Calu3 (cell line): Measurements from ENCODE around the gene GLIPR2. TPM values are rescaled to one million over a fixed set of nuclear protein-coding genes. Genes with fewer than 3 reads are reported as not detected.
A peak's percentile ranks its signal among the peaks of the same experiment; 100 is the strongest.

Source experiments
- BruUV-seq: library from RNA; stranded (reverse); fragments of 400-500 nt; replicated peaks from 2 replicates; lab custom pipeline; 2021; lab: Mats Ljungman, UMichigan
- CTCF ChIA-PET: fragments of 300-600 bp; sonication (Branson Sonifier 250); formaldehyde crosslinking; loops from one replicate; lab custom pipeline; 2022; ENCODE audit warnings: antibody characterized with exemption; lab: Charles Lee
- DNase-seq: peaks from one replicate; pipeline ENCODE4 v3.0.0; 2022
- H3K27ac Mint-ChIP-seq: one replicate; pipeline ENCODE4 v1.8.0; 2022; ENCODE audit warnings: mixed read lengths; ENCODE audit not compliant: unreplicated experiment
- H3K27me3 Mint-ChIP-seq: one replicate; pipeline ENCODE4 v1.8.0; 2022; ENCODE audit warnings: mixed read lengths; ENCODE audit not compliant: unreplicated experiment
- H3K36me3 Mint-ChIP-seq: one replicate; pipeline ENCODE4 v1.8.0; 2022; ENCODE audit warnings: mild to moderate bottlenecking, moderate library complexity, mixed read lengths; ENCODE audit not compliant: insufficient read depth, unreplicated experiment
- H3K4me1 Mint-ChIP-seq: one replicate; pipeline ENCODE4 v1.8.0; 2022; ENCODE audit warnings: mild to moderate bottlenecking, low read depth, mixed read lengths; ENCODE audit not compliant: unreplicated experiment
- H3K4me3 Mint-ChIP-seq: one replicate; pipeline ENCODE4 v1.8.0; 2022; ENCODE audit warnings: mild to moderate bottlenecking, low read depth, moderate library complexity, mixed read lengths; ENCODE audit not compliant: unreplicated experiment
- H3K9me3 Mint-ChIP-seq: one replicate; pipeline ENCODE4 v1.8.0; 2022; ENCODE audit warnings: low read depth, mixed read lengths; ENCODE audit not compliant: unreplicated experiment
- CTCF ChIP-seq: fragments of 200-600 bp; IDR thresholded peaks from one replicate; pipeline ENCODE4 v1.8.0; 2022; ENCODE audit warnings: antibody characterized with exemption; ENCODE audit not compliant: unreplicated experiment
- intact Hi-C: fragments of 100-400 bp; cut with micrococcal nuclease; formaldehyde crosslinking; loops from one replicate; pipeline ENCODE4 v1.10.0; 2022; ENCODE audit not compliant: unreplicated experiment
- total RNA-seq: library from RNA; stranded (reverse); gene quantifications from 2 replicates; pipeline ENCODE4 v1.2.3, GENCODE V29; 2022

GLIPR2 gene
- total RNA-seq, 1 experiment from 2014 or later, result 0.19 TPM

DNA sequence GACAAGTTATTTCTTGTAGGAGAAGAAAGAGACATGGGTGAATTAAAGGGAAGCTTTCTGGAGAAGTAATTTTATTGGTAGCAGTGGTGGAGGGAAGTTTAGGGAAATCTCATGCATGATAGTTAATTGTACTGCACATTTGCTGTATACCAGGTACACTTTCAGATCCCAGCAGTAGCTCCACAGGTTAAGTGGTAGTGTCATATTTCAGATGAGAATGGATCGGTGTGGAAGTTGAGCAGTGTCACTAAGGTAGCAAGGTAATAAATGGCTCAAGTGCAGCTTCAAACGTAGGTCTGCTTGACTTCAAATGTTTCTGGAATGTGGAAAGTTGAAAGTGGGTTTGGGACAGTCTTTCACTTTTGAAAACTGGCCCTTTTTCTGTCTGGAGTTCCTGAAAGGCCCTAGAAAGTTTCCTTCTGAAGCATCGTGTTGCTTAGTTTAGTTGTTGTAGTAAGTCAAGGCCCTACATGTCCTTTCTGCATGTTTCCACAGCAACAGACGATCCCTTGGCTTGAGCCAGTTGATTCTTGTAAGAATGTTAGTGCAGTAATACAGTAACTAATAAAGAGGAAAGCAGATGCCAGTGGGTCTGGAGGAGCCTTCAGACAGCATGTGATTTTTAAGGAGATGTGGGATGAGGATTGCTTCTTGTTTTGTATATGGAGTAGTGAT, 57.9 kb downstream of the GLIPR2 start:
- no peak overlapping the region for H3K27ac Mint-ChIP-seq
- no peaks in the 10 kb centered on the region for H3K27me3 Mint-ChIP-seq
- no peaks in the 10 kb centered on the region for H3K9me3 Mint-ChIP-seq
- CTCF ChIA-PET, result no interaction called here
- BruUV-seq, result no TSS peak
- no peak for TF ChIP-seq CTCF
- H3K4me3 Mint-ChIP-seq, result peak overlapping the region; percentile 83
- intact Hi-C loops, result no loop called here
- peaks cover 30% of the 10 kb centered on the region for H3K36me3 Mint-ChIP-seq
- no peak for DNase-seq
- H3K4me1 Mint-ChIP-seq, result peaks cover 20% of the 10 kb centered on the region

DNA sequence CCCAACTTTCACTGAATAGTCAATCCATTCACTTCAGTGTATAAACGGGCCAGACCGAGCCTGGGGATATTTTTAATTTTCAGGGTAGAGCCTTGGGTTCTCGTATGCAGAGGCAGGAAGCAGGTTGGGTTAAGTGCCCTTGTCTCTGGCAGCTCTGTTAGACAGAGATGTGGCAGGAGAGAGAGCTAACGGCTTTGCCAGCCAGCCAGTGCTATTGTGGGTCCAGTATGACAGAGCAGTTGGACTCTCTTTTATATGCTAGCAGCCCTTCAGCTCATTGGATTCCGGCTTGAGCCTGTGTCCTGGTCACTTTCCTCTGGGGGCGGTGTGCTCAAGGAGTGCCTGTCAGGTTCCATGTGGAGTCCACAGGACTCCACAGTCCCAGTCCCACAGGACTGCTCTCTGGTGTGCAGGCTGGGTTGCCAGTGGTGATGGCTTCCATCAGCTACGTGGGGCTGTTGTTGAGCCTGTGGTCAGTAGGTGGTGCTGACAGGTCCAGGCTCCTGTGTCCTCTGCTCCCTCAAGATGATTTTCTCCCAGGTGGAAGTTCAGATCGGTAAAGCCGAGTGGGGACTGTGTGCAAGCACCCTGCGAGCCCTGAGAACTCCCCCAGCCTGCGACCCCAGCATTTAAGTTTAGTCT, 68.5 kb downstream of the GLIPR2 start:
- no TSS peak for BruUV-seq
- Mint-ChIP-seq H3K36me3 (peaks cover 4% of the 10 kb centered on the region), H3K4me3 (no peak overlapping the region), H3K9me3 (no peaks in the 10 kb centered on the region), H3K27me3 (no peaks in the 10 kb centered on the region), H3K4me1 (no peaks in the 10 kb centered on the region), H3K27ac (no peak overlapping the region)
- CTCF ChIA-PET, result no interaction called here
- no peak for TF ChIP-seq CTCF
- intact Hi-C loops, result no loop called here
- DNase-seq, result peak; percentile 6

- CTCF ChIA-PET, result no interaction called here
- no peak for DNase-seq
- Mint-ChIP-seq H3K36me3 (peaks cover 4% of the 10 kb centered on the region), H3K4me3 (no peak overlapping the region), H3K9me3 (no peaks in the 10 kb centered on the region), H3K4me1 (no peaks in the 10 kb centered on the region), H3K27me3 (no peaks in the 10 kb centered on the region), H3K27ac (no peak overlapping the region)
- intact Hi-C loops, result no loop called here
- BruUV-seq, result no TSS peak
- TF ChIP-seq CTCF, result no peak
These were observed 70.5 kb downstream of the GLIPR2 start for GRCh38 chr9:36207016-36207415.

GRCh38 chr9:36207546-36208012, 71.0 kb downstream of the GLIPR2 start:
- Mint-ChIP-seq H3K36me3 (peaks cover 4% of the 10 kb centered on the region), H3K4me1 (no peaks in the 10 kb centered on the region), H3K4me3 (no peak overlapping the region), H3K27me3 (no peaks in the 10 kb centered on the region), H3K27ac (no peak overlapping the region), H3K9me3 (no peaks in the 10 kb centered on the region)
- BruUV-seq, result no TSS peak
- TF ChIP-seq CTCF, result no peak
- DNase-seq, result no peak
- intact Hi-C loops, result no loop called here
- CTCF ChIA-PET, result no interaction called here
